T-helper 2 cell treated with Interferon-gamma antibody and Interleukin-4, amounts not matched to agents 100 ng/mL and 5 ng/mL, for 36 hours (primary cell): ENCODE data around the gene PCDHB5. TPM values are rescaled to one million over a fixed set of nuclear protein-coding genes. Genes with fewer than 3 reads are reported as not detected.

Experiments used
- total RNA-seq: library from RNA; stranded (reverse); gene quantifications from 2 replicates; pipeline ENCODE4 v1.2.3, GENCODE V29; 2022

PCDHB5 gene
- total RNA-seq, 1 donor from 2014 or later: not detected

Other genes with a start within 250 kb of the PCDHB5 start
- not detected in 2 replicates for gene PCDHAC1, start 208.9 kb upstream of the PCDHB5 start, total RNA-seq
- gene PCDHAC2, start 168.7 kb upstream of the PCDHB5 start, total RNA-seq: not detected in 2 replicates
- not detected in 2 replicates for gene PCDHB1, start 83.8 kb upstream of the PCDHB5 start, total RNA-seq
- 0.09 and 0.14 TPM in 2 replicates for gene PCDHB2, start 40.6 kb upstream of the PCDHB5 start, total RNA-seq
- not detected in 2 replicates for gene PCDHB3, start 34.7 kb upstream of the PCDHB5 start, total RNA-seq
- not detected in 2 replicates for gene PCDHB4, start 13.4 kb upstream of the PCDHB5 start, total RNA-seq
- gene PCDHB6, start 14.9 kb downstream of the PCDHB5 start, total RNA-seq: not detected in 2 replicates
- gene PCDHB7, start 37.4 kb downstream of the PCDHB5 start, total RNA-seq: not detected in 2 replicates
- not detected in 2 replicates for gene PCDHB8, start 42.6 kb downstream of the PCDHB5 start, total RNA-seq
- not detected in 2 replicates for gene PCDHB16, start 47.2 kb downstream of the PCDHB5 start, total RNA-seq
- gene PCDHB9, start 52.0 kb downstream of the PCDHB5 start, total RNA-seq: not detected in 2 replicates
- gene PCDHB10, start 57.1 kb downstream of the PCDHB5 start, total RNA-seq: not detected in 2 replicates
- not detected in 2 replicates for gene PCDHB11, start 64.4 kb downstream of the PCDHB5 start, total RNA-seq
- gene PCDHB12, start 73.5 kb downstream of the PCDHB5 start, total RNA-seq: not detected in 2 replicates
- not detected in 2 replicates for gene PCDHB13, start 78.7 kb downstream of the PCDHB5 start, total RNA-seq
- gene PCDHB14, start 88.1 kb downstream of the PCDHB5 start, total RNA-seq: not detected in 2 replicates
- gene PCDHB15, start 110.2 kb downstream of the PCDHB5 start, total RNA-seq: not detected in 2 replicates
- gene SLC25A2, start 168.8 kb downstream of the PCDHB5 start, total RNA-seq: 0.25 and 0.59 TPM in 2 replicates
- gene TAF7, start 185.6 kb downstream of the PCDHB5 start, total RNA-seq: 60.8 and 64.9 TPM in 2 replicates
- gene PCDHGA1, start 195.3 kb downstream of the PCDHB5 start, total RNA-seq: 0.09 TPM in 2 replicates
- 0.14 and 0.23 TPM in 2 replicates for gene PCDHGA2, start 203.6 kb downstream of the PCDHB5 start, total RNA-seq
- gene PCDHGA3, start 208.6 kb downstream of the PCDHB5 start, total RNA-seq: 0.23 and 0.34 TPM in 2 replicates
- 0.18 and 0.20 TPM in 2 replicates for gene PCDHGB1, start 214.9 kb downstream of the PCDHB5 start, total RNA-seq
- 0.43 and 0.45 TPM in 2 replicates for gene PCDHGA4, start 219.8 kb downstream of the PCDHB5 start, total RNA-seq
- gene PCDHGB2, start 224.8 kb downstream of the PCDHB5 start, total RNA-seq: 0.93 and 1.0 TPM in 2 replicates
- gene PCDHGA5, start 229.0 kb downstream of the PCDHB5 start, total RNA-seq: 0.41 and 0.55 TPM in 2 replicates
- gene PCDHGB3, start 235.0 kb downstream of the PCDHB5 start, total RNA-seq: 0.59 and 0.93 TPM in 2 replicates
- gene PCDHGA6, start 238.7 kb downstream of the PCDHB5 start, total RNA-seq: 0.57 and 0.70 TPM in 2 replicates
- 0.30 TPM in 2 replicates for gene PCDHGA7, start 247.5 kb downstream of the PCDHB5 start, total RNA-seq